NCI-H82 treated with DMSO at 0.1 percent for 48 hours (cell line): ENCODE data around the gene STXBP3.

ENCODE experiments used
- DNase-seq: peaks from one replicate; lab custom pipeline; 2025; ENCODE audit not compliant: unreplicated experiment; lab: John Stamatoyannopoulos, UW

STXBP3 gene

DNA sequence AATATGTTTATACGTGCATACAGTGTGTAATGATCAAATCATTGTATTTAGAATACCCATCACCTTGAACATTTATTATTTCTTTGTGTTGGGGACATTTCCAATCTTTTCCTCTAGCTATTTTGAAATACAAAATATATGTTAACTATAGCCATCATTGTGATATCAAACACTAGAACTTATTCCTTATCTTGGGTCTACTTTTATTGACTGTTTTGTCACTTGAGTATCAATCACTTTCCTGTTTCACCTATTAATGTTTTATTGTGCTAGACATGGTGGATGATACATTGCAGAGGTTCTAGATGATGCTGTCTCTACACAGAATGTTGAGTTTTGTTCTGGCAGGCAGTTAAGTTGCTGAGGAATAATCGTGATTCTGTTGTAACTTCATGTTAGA is 45.9 kb downstream of the STXBP3 start:
- DNase-seq, result no peak

GRCh38 chr1:108799001-108799400 is 52.5 kb downstream of the STXBP3 start:
- no peak for DNase-seq

- no peak for DNase-seq
Measured at GRCh38 chr1:108801101-108801500, 54.6 kb downstream of the STXBP3 start.

GRCh38 chr1:108803548-108803947 is 57.1 kb downstream of the STXBP3 start:
- no peak for DNase-seq

DNA sequence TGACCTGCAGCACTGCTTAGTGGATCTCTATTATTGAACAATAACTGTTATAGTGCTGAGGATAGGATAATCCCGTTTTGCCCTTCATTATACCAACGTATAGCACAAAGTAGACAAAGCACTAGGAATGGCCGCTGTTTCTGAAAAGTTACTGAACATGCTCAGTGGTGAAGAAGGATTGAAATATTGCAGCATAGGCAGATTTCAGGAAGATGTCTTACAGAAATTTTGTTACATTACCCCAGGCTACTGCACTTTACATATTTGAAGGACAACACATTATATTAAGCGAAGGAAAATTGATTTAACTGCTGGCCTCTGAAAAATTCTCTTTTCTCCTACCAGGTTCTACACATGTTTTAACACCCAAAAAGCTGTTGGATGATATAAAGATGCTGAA is 62.0 kb downstream of the STXBP3 start:
- DNase-seq, result no peak

DNA sequence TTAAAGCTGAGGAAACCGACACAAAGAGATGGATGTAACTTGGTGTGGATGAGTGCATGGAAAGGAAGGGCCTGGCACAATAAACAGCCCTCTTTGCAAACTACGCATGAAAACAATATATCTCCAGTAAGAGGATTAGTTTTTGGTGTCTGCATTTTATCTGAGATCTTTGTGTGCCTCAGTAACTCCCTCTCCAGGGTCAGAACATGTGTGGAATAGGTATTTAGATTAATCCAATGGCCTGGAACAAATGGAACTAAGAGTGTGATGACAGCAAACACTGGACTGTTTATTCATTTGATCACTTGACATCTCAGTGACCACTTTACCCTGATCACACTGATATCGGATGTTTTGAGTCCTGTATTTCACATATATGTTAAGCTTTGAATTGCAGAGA is 65.1 kb downstream of the STXBP3 start:
- peak; percentile 66 for DNase-seq

GRCh38 chr1:108813326-108813725 is 66.9 kb downstream of the STXBP3 start:
- no peak for DNase-seq

GRCh38 chr1:108814343-108815125 is 68.1 kb downstream of the STXBP3 start:
- DNase-seq, result peak; percentile 21

DNA sequence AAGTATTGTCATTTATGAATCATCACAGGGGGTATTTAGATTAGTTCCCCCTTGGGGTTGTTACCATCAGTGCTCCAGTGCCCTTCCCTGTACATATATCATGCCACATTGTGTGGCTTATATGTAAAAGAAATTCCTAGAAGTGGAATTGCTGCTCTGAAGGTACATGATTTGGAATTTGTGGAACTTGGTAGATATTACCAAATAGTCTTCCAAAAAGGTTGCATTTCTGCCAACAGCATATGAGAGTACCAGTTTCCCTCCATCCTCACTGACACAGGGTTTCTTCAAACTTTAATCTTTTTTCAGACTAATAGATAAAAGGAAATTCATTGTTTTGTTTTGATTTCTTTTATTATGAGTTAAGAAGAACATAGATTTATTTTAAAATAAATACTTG is 69.1 kb downstream of the STXBP3 start:
- no peak for DNase-seq

GRCh38 chr1:108816049-108816893 is 69.8 kb downstream of the STXBP3 start:
- DNase-seq, result peak; percentile 43

DNA sequence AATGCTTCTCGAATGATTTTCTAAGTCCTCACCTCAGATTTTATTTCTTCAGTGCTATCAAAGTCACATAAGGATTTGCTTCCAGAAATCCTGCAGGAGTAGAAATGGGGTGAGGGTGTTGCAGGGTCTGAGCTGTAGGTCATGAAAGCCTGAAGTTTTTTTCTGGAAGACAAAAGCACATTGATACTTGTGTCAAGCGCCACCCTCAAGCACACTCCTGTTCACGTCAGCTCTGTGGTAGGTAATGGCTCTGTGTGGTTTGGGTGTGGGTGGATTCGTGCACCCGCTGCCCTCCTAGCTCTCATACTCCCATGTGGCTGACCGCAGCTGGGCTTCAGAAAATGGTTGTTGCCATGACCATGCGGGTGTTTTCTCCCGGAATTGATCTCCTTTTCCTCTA is 70.5 kb downstream of the STXBP3 start:
- DNase-seq, result no peak

DNA sequence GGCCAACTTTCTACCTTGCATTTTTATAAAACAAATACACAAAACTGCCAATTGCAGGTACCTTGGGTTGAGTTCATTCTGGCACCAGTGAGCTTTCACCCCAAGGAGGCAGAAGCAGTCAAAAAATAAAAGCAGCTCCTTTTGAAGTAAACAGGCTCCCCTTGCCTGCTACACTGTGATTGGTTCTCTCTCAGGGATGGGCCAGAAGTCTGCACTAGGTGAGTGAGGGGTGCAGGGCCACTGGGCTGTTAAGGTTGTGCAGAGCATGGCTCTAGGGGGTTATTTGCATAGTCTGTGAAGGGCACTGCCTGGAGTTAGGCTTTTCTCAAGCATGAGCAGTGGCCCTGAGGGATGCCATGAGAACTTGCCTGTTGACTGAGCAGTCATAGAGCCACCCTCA is 71.3 kb downstream of the STXBP3 start:
- DNase-seq, result no peak

GRCh38 chr1:108819878-108820277 is 73.4 kb downstream of the STXBP3 start:
- DNase-seq, result no peak

DNA sequence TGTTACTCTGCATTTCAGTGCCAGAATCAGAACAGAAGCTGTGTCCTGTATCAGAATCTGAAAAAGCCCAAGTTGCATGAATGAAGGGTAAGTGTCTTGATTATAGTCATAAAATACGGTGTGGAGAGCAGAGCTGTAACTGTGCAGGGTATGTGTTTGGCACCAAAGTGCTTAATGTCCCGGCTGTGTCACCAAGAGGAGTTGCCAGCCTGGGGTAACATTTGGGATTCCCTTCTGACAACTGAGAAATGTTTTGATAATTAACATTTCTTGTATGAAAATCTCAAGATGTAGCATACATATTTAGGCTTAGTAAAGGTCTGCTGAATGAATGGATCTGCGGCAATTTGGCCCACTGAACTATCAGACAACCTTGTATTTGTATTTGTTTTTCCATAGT is 77.2 kb downstream of the STXBP3 start:
- no peak for DNase-seq

DNA sequence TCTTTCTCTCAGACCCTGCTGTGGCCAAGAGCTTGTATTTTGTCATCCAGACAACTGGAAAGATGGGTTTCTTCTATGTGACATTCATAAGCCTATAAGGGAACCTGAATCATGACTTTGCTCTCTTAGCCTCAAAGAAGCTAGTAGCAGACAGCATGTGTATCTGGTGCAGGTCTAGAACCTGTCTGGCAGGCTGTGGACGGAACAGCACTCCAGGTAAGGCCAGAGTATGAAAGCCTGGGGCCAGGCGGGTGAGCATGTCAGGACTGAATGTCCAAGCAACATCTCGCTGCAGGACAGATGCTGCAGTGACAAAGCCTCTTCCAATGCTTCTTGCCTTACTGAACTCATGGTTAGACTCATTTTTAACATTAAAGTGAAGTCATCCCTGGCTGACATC is 77.6 kb downstream of the STXBP3 start:
- DNase-seq, result no peak

DNA sequence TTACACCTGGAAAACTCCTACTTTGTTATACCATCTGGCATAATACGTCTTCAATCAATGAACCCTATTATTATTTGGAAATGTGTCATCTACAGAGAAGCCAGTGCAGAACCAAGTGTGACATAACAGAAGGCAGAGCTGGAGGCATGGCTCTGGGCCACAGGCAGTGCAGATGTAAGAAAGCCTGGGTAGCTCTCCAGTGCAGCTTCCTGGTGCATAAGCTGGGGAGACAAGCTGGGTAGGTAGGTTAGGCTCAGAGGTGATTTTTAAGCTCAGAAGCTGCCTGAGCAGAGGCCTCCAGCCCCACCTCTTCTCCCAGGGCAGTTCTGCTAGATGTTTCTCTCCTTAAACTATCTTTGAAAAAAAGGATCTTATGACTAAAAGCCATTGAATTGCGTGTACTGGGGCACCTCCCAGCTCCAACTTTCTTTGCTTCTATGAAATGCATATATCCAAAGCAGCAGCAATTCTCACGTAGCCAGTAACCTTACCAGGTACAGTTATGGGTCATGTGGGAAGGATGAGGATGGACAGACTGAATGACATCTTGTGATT is 79.7 kb downstream of the STXBP3 start:
- DNase-seq, result no peak

DNA sequence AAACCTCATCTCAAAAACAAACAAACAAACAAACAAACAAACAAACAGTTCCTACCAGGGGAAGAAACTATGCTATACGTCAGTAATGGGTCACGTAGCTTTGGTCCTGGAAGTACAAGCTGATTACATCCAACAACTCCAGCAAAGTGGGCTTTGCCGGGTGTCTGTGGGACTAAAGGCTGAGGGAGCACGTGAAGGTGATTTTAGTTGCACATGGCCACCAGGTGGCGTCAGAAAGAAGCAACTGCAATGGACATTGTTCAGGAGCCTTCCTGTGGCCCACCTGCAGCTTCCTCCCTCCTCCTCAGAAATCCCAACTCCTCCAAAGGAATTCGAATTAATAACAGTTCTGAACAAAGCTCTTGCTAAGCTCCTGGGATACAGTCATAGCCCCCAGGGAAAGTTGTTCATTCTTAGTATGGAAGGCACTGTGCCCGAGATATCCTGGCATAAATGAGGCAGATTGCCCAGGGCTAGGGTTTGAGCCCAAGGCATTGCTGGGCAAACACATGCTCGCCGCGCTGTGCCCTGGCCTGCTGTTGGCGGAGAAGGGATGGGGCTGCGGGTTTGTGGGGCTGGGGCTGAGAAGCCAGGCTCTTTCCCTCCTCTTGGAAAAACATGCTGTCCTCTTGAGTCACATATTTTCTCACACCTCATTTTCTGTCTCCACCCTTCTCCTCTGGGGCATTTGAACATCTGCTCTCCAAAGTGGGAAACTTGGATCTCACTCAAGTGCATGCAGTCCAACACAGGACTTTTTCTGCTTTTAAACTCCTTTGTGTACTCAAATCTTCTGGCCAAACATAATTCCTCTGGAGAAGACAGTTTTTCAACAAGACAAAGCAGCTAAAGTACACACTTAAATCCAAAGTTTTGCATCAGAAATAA is 81.8 kb downstream of the STXBP3 start:
- DNase-seq, result peak; percentile 66

DNA sequence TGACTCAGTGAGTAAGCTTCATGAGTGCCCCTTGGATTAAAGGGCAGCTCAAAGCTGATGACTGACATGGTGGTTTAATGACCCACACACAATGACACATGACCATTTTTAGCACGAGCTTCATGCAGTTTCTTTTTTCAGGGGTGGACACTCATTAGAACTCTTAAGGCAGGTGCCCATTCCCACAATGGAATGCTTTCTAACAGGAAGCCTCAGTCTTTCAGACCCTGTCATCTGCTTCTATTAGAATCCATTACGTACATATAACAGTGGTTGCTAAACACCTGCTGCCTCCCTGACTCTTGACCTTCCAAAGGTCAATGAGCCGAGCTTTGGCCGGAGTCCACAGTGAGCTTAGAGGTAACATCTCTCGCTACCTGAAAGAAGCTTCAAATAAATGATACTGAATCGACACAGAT is 83.0 kb downstream of the STXBP3 start:
- no peak for DNase-seq

DNA sequence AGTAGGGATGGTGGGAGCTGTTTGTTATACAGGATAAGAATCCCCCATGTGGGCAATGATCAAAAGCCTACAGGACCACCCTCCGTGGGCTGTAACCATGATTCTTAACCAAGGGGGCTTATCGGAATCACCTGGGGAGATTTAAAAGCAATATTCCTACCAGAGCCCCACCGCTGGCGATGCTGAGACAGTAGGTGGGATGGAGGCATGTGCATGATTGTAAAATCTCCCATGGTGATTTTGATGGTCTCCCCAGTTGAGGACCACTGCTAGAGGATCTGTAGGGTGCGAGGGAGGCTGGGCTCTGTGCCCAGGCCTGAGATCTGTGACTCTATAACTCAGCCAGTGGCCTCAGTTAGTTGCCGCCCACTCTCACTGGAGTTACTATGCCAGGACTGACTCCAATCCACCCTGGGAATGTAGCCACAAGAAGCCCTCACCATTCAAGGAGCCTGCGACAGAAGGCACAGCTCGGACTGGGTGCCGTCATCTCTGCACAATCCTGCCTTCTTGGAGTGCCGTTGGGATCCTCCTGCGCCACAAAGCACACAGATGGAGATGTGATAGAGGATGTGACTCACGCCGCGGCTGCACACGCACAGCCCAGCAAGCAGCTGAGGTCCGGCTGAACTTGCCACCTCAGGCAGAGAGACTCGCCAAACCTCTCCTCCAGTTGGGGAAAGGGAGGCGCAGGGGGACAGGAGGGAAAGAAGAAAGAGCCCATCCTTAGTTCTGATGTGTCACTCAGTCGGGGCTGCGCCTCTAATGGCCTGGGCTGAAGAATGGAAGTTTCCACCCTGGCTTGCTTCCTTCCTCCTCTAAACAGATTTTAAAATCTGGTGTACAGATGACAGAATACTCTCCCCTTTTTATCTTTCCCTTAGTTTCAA is 83.9 kb downstream of the STXBP3 start:
- DNase-seq, result no peak

DNA sequence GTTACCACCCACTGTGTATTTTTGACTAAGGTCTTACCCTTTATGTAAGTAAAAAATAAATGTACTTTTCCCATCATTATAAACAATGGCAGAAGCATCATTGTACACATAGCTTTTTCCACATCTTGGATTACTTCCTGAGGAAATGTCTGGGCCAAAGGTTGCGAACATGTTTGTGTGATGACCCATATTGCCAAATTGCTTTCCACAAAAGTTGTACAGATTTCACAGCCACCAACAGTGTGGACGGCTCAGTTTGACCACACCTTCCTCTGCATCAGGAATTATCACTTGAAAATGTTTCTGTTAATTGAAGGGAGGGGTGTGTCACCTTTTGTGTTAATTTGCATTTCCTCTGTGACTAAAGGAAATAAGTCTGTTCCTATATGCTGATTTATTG is 84.8 kb downstream of the STXBP3 start:
- no peak for DNase-seq
